Tibial nerve (tissue), 3 donors: ENCODE data around the gene FAS.

ENCODE experiments used
- POLR2A ChIP-seq, 2 donors: fragments of 450-650 bp; IDR thresholded peaks; one replicate each; pipeline ENCODE4 v1.6.1; 2017; ENCODE audit warnings: antibody characterized with exemption in 2 of 2, mild to moderate bottlenecking in 2 of 2, moderate library complexity in 2 of 2
- TF ChIP-seq, protein P1 (sequence below), 5 experiments: fragments of 200-600 bp in 3 of 5; fragments of 450-650 bp in 2 of 5; sonication (generic) in 3 of 5; IDR thresholded peaks; one replicate each; pipeline ENCODE4 v1.5.1; 2016 to 2019; ENCODE audit warnings: antibody characterized with exemption in 5 of 5, mild to moderate bottlenecking in 3 of 5, moderate library complexity in 2 of 5

- TF ChIP-seq, protein P1, sequence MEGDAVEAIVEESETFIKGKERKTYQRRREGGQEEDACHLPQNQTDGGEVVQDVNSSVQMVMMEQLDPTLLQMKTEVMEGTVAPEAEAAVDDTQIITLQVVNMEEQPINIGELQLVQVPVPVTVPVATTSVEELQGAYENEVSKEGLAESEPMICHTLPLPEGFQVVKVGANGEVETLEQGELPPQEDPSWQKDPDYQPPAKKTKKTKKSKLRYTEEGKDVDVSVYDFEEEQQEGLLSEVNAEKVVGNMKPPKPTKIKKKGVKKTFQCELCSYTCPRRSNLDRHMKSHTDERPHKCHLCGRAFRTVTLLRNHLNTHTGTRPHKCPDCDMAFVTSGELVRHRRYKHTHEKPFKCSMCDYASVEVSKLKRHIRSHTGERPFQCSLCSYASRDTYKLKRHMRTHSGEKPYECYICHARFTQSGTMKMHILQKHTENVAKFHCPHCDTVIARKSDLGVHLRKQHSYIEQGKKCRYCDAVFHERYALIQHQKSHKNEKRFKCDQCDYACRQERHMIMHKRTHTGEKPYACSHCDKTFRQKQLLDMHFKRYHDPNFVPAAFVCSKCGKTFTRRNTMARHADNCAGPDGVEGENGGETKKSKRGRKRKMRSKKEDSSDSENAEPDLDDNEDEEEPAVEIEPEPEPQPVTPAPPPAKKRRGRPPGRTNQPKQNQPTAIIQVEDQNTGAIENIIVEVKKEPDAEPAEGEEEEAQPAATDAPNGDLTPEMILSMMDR (IDR thresholded peaks at IDR 0.05), result no peak
- no peak for TF ChIP-seq POLR2A (IDR thresholded peaks at IDR 0.05)
Measured at GRCh38 chr10:88991899-88992320, 1.3 kb downstream of the FAS start.
